Skeletal muscle tissue (tissue), 5 donors: ENCODE data around the gene EIF4B. TPM values are rescaled to one million over a fixed set of nuclear protein-coding genes. Genes with fewer than 3 reads are reported as not detected.

Source experiments
- H3K27ac ChIP-seq: one replicate; pipeline ENCODE4 v1.7.0; 2013; ENCODE audit warnings: mild to moderate bottlenecking, low read depth, low read length, inconsistent platforms
- H3K27me3 ChIP-seq, 3 donors: one replicate each; pipeline ENCODE4 v1.7.0; 2013; ENCODE audit warnings: low read length in 3 of 3; ENCODE audit not compliant: control insufficient read depth in 3 of 3, insufficient read depth in 3 of 3
- H3K36me3 ChIP-seq, 3 donors: one replicate each; pipeline ENCODE4 v1.7.0; 2013; ENCODE audit warnings: low read length in 3 of 3; ENCODE audit not compliant: control insufficient read depth in 3 of 3, insufficient read depth in 3 of 3
- H3K4me1 ChIP-seq, 3 donors: one replicate each; pipeline ENCODE4 v1.7.0; 2013; ENCODE audit warnings: low read length in 3 of 3, mild to moderate bottlenecking in 3 of 3; ENCODE audit not compliant: control insufficient read depth in 3 of 3, insufficient read depth in 3 of 3
- H3K4me3 ChIP-seq, 3 donors: one replicate each; pipeline ENCODE4 v1.7.0; 2013; ENCODE audit warnings: low read length in 3 of 3
- H3K9ac ChIP-seq, 3 donors: one replicate each; pipeline ENCODE4 v1.7.0; 2013; ENCODE audit warnings: low read length in 3 of 3, mild to moderate bottlenecking in 3 of 3, moderate library complexity in 2 of 3, low read depth in 1 of 3
- H3K9me3 ChIP-seq, 3 donors: one replicate each; pipeline ENCODE4 v1.7.0; 2013; ENCODE audit warnings: low read length in 3 of 3; ENCODE audit not compliant: control insufficient read depth in 3 of 3
- small RNA-seq: library from RNA; depleted of rRNA; stranded (forward); fragments of <200 nt; gene quantifications from one replicate; pipeline ENCODE3, GENCODE V24; 2014
- total RNA-seq: library from RNA; depleted of rRNA; stranded (reverse); fragments of >200 nt; gene quantifications from one replicate; pipeline ENCODE4 v1.2.3, GENCODE V29; 2014
- donor health status: Osteomylitis.

The EIF4B gene
- total RNA-seq, 1 donor from 2014 or later = 1,005 TPM

DNA sequence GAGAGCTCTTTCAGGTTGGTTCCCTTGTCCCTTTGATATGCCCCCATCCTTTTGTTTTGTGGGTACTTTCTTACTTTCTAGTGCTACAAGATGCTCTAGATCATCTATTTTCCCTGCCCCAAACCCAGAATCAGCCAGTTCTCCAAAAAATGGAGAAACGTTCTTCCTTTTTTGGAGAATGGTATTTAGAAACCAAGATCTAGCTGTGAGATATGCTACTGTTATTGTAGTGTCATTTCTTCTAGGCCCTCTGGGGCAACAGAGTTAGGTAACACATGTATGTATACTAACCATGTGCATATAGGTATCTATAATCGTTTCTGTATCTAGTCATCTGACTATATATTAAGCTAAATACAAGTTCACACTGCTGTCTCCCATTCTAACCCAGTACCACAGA is 84.3 kb downstream of the EIF4B start:
- H3K27me3 ChIP-seq = no peaks in the 10 kb centered on the region
- H3K4me3 ChIP-seq = no peak overlapping the region
- no peak overlapping the region for H3K27ac ChIP-seq
- no peaks in the 10 kb centered on the region for H3K36me3 ChIP-seq
- H3K4me1 ChIP-seq = peaks cover 0 to 2% (median 0%) of the 10 kb centered on the region in 3 donors
- no peaks in the 10 kb centered on the region for H3K9me3 ChIP-seq
- H3K9ac ChIP-seq = no peak overlapping the region

DNA sequence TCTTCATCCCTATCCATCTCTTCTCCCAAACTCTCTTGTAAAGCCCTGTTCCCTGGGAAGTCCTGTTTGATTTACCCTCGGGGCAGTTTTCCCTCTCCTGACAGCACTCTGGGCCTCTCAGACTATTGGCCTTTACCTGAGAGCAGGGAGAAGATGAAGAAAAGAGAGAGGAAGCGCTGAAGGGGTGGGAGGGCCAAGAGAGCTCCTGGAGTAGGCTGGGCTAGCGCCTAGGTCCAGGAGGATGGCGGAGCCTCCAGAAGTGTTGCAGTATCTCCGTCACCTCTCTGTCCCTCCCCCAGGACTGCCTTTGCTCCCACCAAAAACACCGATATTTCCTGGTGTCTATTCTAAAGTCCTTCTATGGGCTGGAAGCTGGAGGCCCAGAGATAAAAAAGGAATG is 85.5 kb downstream of the EIF4B start:
- H3K4me3 ChIP-seq = no peak overlapping the region
- H3K27ac ChIP-seq = no peak overlapping the region
- no peaks in the 10 kb centered on the region for H3K9me3 ChIP-seq
- no peak overlapping the region for H3K9ac ChIP-seq
- peaks cover 5 to 9% (median 9%) of the 10 kb centered on the region in 3 donors for H3K4me1 ChIP-seq
- H3K36me3 ChIP-seq = no peaks in the 10 kb centered on the region
- H3K27me3 ChIP-seq = no peaks in the 10 kb centered on the region

Small RNAs within 50 kb of the gene (small RNA-seq; reads per million reads assigned to genes)
- 0.16 reads per million for gene MIR6757

Other genes starting within 250 kb of the EIF4B start
- not detected for gene KRT76, start 229.1 kb upstream of the EIF4B start, total RNA-seq
- not detected for gene KRT3, start 210.3 kb upstream of the EIF4B start, total RNA-seq
- not detected for gene KRT4, start 192.3 kb upstream of the EIF4B start, total RNA-seq
- gene KRT79, start 172.1 kb upstream of the EIF4B start, total RNA-seq = 1.6 TPM
- gene KRT78, start 157.5 kb upstream of the EIF4B start, total RNA-seq = not detected
- 1.6 TPM for gene KRT8, start 101.4 kb upstream of the EIF4B start, total RNA-seq
- gene KRT18, start 57.3 kb upstream of the EIF4B start, total RNA-seq = 4.2 TPM
- 21.9 TPM for gene TNS2, start 43.6 kb downstream of the EIF4B start, total RNA-seq
- 13.0 TPM for gene SPRYD3, start 72.9 kb downstream of the EIF4B start, total RNA-seq
- gene IGFBP6, start 91.2 kb downstream of the EIF4B start, total RNA-seq = 89.8 TPM
- under 0.01 TPM for gene SOAT2, start 97.0 kb downstream of the EIF4B start, total RNA-seq
- 16.7 TPM for gene ZNF740, start 174.3 kb downstream of the EIF4B start, total RNA-seq
- 16.7 TPM for gene CSAD, start 174.5 kb downstream of the EIF4B start, total RNA-seq
- gene ITGB7, start 200.8 kb downstream of the EIF4B start, total RNA-seq = 1.6 TPM
- 12.5 TPM for gene RARG, start 225.8 kb downstream of the EIF4B start, total RNA-seq